Muscle layer of duodenum (tissue), 2 donors: ENCODE measurements around the gene DNMT3A.

Source experiments
- H3K27ac ChIP-seq: one replicate; pipeline ENCODE4 v1.7.0; 2013; ENCODE audit warnings: mild to moderate bottlenecking, low read length
- H3K27me3 ChIP-seq: one replicate; pipeline ENCODE4 v1.7.0; 2013; ENCODE audit warnings: low read depth, mild to moderate bottlenecking, control low read depth, low read length
- H3K36me3 ChIP-seq, 2 donors: one replicate each; pipeline ENCODE4 v1.7.0; 2013; ENCODE audit warnings: low read length in 2 of 2, control low read depth in 1 of 2, mild to moderate bottlenecking in 1 of 2; ENCODE audit not compliant: insufficient read depth in 2 of 2, control insufficient read depth in 1 of 2
- H3K4me1 ChIP-seq, 2 donors: one replicate each; pipeline ENCODE4 v1.7.0; 2013; ENCODE audit warnings: low read length in 2 of 2, mild to moderate bottlenecking in 2 of 2, control low read depth in 1 of 2, moderate library complexity in 1 of 2; ENCODE audit not compliant: insufficient read depth in 2 of 2, control insufficient read depth in 1 of 2
- H3K4me3 ChIP-seq, 2 donors: one replicate each; pipeline ENCODE4 v1.7.0; 2013; ENCODE audit warnings: low read length in 2 of 2, low read depth in 1 of 2, mild to moderate bottlenecking in 1 of 2
- H3K9me3 ChIP-seq, 2 donors: one replicate each; pipeline ENCODE4 v1.7.0; 2013; ENCODE audit warnings: low read length in 2 of 2, control low read depth in 1 of 2, mild to moderate bottlenecking in 1 of 2; ENCODE audit not compliant: control insufficient read depth in 1 of 2
- donor health status: healthy.

DNMT3A gene

DNA sequence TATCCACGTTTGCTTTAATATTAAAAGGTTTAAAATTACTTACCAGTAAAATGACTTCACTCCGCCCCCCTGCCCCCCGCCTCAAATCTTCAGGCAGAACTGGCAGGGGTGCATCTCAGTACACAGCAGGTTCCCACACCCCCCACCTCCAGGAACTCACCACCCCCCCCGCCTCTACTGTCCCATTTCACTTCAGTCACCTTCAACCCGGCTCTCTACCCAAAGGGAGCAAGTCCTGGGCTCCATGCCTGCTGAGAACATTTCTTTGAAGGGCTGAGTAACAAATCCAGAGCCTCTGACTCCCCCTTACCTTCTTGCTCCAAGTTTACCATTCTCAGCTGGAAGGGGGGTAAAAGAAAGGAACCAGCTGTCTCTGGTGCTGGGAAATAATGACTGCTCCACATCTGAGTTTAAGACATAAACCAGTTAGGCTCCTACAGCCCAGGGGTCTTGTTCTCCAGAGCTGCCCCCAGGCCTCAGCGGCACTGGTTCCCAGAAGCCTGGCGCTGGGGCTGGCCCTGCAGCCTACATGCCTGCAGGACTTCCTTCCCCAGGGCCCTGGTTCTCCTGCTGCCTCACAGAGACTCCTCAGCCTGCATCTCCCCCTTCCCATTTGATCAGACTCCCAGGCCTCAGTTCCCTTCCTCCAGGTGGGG, 42.8 kb downstream of the DNMT3A start:
- Histone ChIP-seq H3K27ac (no peak overlapping the region), H3K36me3 (peaks cover 18 to 36% of the 10 kb centered on the region in 2 donors), H3K4me1 (peaks cover 11 to 37% of the 10 kb centered on the region in 2 donors), H3K9me3 (no peaks in the 10 kb centered on the region), H3K27me3 (no peaks in the 10 kb centered on the region), H3K4me3 (no peak overlapping the region)

DNA sequence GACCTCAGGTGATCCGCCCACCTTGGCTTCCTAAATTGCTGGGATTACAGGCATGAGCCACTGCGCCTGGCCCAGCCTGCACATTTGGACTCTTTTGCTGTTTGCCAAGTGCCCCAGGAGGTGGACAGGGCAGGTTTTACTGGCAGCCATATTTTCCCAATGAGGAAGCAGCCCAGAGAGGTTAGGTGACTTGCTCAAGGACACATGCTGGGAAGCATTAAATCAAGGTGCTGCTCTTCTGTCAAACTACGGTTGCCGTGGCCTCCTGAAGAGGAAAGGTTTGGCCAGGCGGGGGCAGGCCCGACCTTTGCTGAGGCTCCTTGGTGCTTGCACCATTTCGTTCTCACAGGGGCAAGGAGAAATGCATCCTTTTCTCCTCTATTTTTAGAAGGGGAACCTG, 44.0 kb downstream of the DNMT3A start:
- Histone ChIP-seq H3K4me3 (no peak overlapping the region), H3K36me3 (peaks cover 14 to 30% of the 10 kb centered on the region in 2 donors), H3K27me3 (no peaks in the 10 kb centered on the region), H3K9me3 (no peaks in the 10 kb centered on the region), H3K4me1 (peaks cover 11 to 32% of the 10 kb centered on the region in 2 donors), H3K27ac (no peak overlapping the region)

DNA sequence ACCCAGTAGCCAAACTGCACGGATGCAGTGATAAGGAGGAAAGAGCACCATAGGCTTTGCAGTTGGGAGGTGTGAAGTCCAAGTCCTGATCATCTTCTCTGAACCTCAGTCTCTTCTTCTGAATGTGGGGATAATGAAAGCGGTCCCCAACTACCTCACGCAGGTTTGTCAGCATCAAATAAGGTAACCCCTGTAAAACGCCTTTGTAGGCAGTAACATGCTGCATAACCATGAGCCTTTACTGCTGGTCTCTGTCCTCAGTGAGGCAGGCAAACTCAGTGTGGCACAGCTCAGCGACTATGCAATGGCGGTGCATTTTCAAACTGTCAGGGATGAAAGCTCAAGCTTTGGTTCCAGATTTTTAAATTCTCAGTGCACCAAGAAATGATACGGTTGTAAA, 46.1 kb downstream of the DNMT3A start:
- peaks cover 14 to 30% of the 10 kb centered on the region in 2 donors for H3K36me3 ChIP-seq
- no peaks in the 10 kb centered on the region for H3K27me3 ChIP-seq
- H3K27ac ChIP-seq: peak overlapping the region; percentile 73
- no peaks in the 10 kb centered on the region for H3K9me3 ChIP-seq
- peak overlapping the region in 1 of 2 donors; percentile 34 for H3K4me3 ChIP-seq
- peaks cover 11 to 41% of the 10 kb centered on the region in 2 donors for H3K4me1 ChIP-seq

DNA sequence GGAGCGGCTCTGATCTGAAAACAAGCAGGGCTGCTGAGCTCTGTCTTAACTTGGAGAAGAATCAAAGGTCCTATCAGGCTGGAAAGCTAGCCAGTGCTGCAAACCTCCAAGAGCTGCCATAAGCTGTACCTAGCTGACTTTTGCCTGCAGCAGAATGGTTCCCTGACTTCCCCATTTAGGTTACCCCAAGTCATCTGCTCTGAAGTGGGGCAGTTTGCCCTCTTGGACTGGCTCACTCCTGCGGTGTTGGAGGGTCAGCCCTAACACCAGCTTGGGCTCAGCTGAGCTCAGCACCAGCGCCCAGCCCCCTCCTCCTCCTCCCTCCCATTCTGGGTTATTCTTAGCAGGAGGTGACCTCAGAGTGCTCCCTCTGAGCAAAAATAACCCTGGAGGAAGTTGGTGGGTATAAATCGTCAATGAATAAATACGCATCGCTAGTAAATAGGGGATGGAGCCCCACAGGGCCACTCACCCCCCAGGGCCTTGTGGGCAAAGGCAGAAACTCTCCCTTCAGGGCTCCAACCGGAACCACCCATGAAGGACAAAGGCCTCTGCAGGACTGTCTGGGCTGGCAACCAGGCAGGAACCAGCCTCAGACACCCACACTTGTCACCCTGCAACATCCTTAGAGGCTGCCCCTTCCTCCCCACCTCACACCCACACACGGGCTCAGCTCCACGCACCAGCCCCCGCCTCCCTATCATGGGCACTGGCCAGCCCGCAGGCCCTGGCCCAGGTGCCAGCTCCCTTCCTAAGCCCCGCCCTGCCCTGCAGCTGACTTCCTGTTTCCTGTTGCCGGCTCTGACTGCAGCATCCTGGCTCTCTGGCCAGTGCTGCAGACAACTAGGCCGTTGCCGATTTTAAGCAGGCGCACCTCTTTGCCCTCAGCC, 46.9 kb downstream of the DNMT3A start:
- H3K27me3 ChIP-seq: no peaks in the 10 kb centered on the region
- H3K4me3 ChIP-seq: peak overlapping the region in 1 of 2 donors; percentile 34
- peak overlapping the region; percentile 73 for H3K27ac ChIP-seq
- peaks cover 14 to 26% of the 10 kb centered on the region in 2 donors for H3K36me3 ChIP-seq
- no peaks in the 10 kb centered on the region for H3K9me3 ChIP-seq
- peaks cover 11 to 41% of the 10 kb centered on the region in 2 donors for H3K4me1 ChIP-seq

DNA sequence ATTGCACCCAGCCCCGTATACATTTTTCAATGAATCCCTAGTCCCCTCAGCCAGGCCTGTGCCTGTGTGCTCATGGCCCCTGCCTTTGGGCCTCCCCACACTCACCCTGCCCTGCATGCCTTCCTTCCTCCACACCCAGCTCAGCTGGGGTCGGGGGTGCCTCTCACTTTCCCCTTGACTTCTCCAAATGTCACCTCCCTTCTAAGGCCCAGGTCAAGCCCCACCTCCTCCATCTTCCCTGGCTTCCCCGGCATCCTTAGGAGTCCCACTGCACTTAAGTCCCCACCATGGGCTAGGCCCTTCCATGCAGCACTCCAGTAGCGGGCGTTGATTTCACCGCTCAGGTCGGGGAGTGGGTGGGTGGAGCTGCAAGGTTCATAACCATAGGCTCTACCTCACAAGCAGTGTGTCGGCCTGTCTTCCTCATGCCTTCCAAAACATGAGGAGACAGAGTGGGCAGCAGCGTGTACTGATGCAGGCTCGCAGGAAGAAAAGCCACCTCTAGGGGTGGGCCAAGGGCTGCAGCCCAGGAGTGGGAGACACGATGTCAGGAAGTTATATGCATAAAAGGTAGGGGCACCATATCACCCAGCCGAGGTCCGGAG, 47.7 kb downstream of the DNMT3A start:
- H3K27ac ChIP-seq: no peak overlapping the region
- peaks cover 11 to 38% of the 10 kb centered on the region in 2 donors for H3K4me1 ChIP-seq
- H3K4me3 ChIP-seq: no peak overlapping the region
- H3K27me3 ChIP-seq: no peaks in the 10 kb centered on the region
- no peaks in the 10 kb centered on the region for H3K9me3 ChIP-seq
- peaks cover 11 to 18% of the 10 kb centered on the region in 2 donors for H3K36me3 ChIP-seq

DNA sequence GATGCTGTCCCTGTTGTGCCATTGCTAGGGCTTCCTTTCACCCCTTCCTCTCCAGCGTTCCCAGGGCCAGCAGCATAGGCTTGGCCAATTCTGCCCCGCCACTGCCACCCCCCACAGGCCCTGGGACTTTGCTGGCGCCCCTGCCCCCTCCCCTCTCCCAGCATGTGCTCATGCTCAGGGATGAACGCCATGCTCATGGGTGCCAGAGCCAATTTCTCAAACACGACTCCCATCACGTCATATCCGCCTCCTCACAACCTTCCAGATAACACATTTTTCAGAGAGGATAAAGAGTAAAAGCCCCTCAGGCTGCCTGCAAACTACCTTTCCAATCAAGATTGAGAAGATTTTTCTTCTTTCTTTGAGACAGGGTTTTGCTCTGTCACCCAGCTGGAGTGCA, 48.6 kb downstream of the DNMT3A start:
- Histone ChIP-seq H3K36me3 (peaks cover 4 to 13% of the 10 kb centered on the region in 2 donors), H3K4me3 (no peak overlapping the region), H3K27ac (no peak overlapping the region), H3K9me3 (no peaks in the 10 kb centered on the region), H3K27me3 (no peaks in the 10 kb centered on the region), H3K4me1 (peaks cover 11 to 34% of the 10 kb centered on the region in 2 donors)

DNA sequence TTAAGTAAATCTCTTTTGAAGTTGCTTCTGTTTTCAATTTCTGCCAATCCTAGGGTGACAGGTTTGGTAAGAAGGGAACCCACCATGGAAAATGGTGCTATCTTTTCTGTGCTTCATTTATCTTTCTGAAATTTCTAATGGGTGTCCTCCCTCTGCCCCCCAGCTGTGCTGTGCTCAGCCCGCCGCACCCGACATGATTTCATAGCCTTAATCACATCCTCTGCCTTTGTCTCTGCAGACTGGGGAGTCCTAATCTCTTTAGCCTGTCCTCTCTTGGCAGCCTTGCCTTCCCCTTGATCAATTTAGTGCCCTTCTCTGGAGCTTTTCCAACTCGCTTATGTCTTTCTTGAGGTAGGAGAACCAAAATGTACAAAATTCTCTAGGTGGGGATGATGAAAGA, 49.3 kb downstream of the DNMT3A start:
- Histone ChIP-seq H3K4me3 (no peak overlapping the region), H3K9me3 (no peaks in the 10 kb centered on the region), H3K27me3 (no peaks in the 10 kb centered on the region), H3K4me1 (peaks cover 11 to 34% of the 10 kb centered on the region in 2 donors), H3K27ac (no peak overlapping the region), H3K36me3 (peaks cover 0 to 7% of the 10 kb centered on the region in 2 donors)

DNA sequence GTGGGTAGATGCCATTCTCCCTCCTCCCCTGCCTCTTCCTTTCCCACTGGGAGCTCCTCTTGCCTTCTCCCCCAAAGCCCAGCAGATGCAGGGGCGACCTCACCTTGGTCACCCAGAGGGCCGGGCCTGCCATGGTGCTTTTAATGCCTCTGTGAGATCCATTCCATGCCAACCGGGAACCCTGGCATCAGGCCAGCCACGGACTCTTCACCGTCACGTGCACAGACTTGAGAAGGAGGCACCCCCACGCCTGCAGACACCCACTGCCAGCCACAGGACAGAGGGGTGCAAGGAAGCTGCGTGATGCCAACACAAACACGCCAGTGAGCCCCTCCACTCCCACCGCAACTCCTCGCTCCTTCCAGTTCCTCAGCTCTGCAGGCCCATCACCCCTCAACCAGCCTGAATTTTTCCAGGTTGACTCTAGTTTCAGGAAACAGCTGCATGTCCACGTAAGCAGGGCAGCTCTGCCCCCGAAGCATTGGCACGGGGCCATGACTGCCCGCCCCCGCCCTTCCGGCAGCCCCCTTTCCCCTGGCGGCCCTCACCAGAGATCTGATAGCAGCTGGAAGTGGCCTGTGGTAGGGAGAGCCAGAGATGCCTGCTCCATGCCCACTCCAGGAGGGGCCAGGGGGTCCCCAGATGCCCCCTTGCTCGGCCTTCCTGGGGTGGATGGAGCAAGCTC, 50.8 kb downstream of the DNMT3A start:
- H3K4me3 ChIP-seq: no peak overlapping the region
- peaks cover 11 to 33% of the 10 kb centered on the region in 2 donors for H3K4me1 ChIP-seq
- peaks cover 0 to 3% of the 10 kb centered on the region in 2 donors for H3K36me3 ChIP-seq
- no peaks in the 10 kb centered on the region for H3K9me3 ChIP-seq
- no peak overlapping the region for H3K27ac ChIP-seq
- no peaks in the 10 kb centered on the region for H3K27me3 ChIP-seq

DNA sequence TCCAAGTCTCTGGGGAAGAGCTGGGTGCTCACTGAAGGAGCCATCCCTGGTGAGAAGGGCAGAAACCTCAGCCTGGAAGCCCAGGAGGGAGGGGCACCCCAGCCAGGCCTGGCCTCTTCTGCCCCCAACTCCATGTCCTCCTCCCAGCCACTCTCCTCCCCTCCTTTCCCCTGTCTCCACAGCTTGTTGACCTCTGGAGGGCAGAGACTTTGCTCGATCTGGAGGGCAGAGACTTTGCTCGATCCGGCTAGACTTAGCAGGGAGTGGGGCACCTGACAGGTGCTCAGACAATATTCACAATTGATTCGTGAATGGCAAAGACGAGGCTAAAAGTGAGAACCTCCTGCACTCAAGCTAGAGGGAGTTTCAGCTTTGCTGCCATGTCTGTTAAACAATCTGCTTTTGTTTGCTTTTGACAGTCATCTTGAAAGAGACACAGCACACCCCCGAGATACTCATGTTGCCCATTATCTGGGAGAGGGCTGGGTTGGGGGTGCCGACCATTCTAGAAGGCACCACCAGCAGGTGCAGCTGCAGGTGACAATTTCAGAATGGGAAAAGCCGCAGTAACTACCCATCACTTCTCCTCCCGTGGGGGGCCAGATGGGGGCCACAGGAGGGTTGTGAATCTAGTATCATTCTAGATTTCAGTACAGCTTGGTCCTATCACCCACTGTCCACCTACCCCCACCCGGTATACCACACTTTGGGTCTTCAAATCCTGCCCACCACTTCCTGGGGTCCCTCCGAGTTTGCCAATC, 54.8 kb downstream of the DNMT3A start:
- Histone ChIP-seq H3K27me3 (no peaks in the 10 kb centered on the region), H3K36me3 (peaks cover 2 to 4% of the 10 kb centered on the region in 2 donors), H3K4me3 (no peak overlapping the region), H3K4me1 (peaks cover 0 to 20% of the 10 kb centered on the region in 2 donors), H3K9me3 (no peaks in the 10 kb centered on the region), H3K27ac (no peak overlapping the region)

DNA sequence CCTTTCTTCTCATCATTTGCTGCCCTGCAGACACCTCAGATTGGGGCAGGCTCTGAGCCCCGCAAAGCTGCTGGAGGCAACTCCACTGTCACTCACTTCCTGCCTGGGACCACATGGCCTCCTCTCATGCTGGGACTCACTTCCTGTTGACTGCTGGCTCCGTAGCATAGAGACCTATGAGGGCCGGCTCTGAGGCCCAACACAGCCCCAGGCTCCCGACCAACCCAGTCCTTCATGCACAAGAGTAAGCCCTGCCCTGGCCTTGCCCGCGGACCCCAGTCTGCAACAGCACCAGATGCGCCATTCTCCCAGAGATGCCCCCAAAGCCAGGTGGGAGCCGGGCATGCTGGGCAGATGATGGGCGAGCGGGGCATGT, 55.7 kb downstream of the DNMT3A start:
- H3K4me1 ChIP-seq: peaks cover 3 to 21% of the 10 kb centered on the region in 2 donors
- H3K27ac ChIP-seq: no peak overlapping the region
- H3K36me3 ChIP-seq: peaks cover 4 to 10% of the 10 kb centered on the region in 2 donors
- no peaks in the 10 kb centered on the region for H3K27me3 ChIP-seq
- no peaks in the 10 kb centered on the region for H3K9me3 ChIP-seq
- no peak overlapping the region for H3K4me3 ChIP-seq
